HCT116 (cell line): Measurements from ENCODE around the gene ZNG1A. TPM values are rescaled to one million over a fixed set of nuclear protein-coding genes. Genes with fewer than 3 reads are reported as not detected.
"Not testable (repeated sequence)": the region's sequence is repeated elsewhere in the genome, so short reads cannot be mapped to it uniquely, and the experiment has no call there.

Experiments used
- ATAC-seq: fragments of 200-7000 bp; cut with Tn5 transposase; 2 replicates; pipeline ENCODE4 v1.9.1; 2020; ENCODE audit warnings: mild to moderate bottlenecking, moderate library complexity
- Bru-seq: library from RNA; stranded (reverse); fragments of 400-500 nt; gene quantifications from one replicate; lab custom pipeline; 2021; lab: Mats Ljungman, UMichigan
- BruChase-seq, 2 experiments: library from RNA; stranded (reverse); fragments of 400-500 nt; gene quantifications; one replicate each; lab custom pipeline; 2021; lab: Mats Ljungman, UMichigan
- BruUV-seq: library from RNA; stranded (reverse); fragments of 400-500 nt; replicated peaks from 2 replicates; lab custom pipeline; 2021; lab: Mats Ljungman, UMichigan
- CTCF ChIA-PET: fragments of 300-600 bp; sonication (Branson Sonifier 250); formaldehyde crosslinking; loops from one replicate; lab custom pipeline; 2021; ENCODE audit warnings: antibody characterized with exemption; lab: Charles Lee
- POLR2A ChIA-PET: fragments of 300-600, 350-600 bp; sonication (Branson Sonifier 250); formaldehyde crosslinking; loops from one replicate; lab custom pipeline; 2021; ENCODE audit warnings: antibody characterized with exemption; lab: Charles Lee
- RAD21 ChIA-PET, 2 experiments: fragments of 300-600 bp; sonication (Branson Sonifier 250); formaldehyde crosslinking; loops; one replicate each; lab custom pipeline; 2023; ENCODE audit warnings: low total read pairs in 2 of 2; ENCODE audit not compliant: uncharacterized antibody in 2 of 2, unreplicated experiment in 2 of 2, low non-redundant PET in 1 of 2; lab: Charles Lee
- DNase-seq: peaks from one replicate; pipeline ENCODE4 v3.0.0-alpha.2; 2010; ENCODE audit warnings: low read depth, low spot score
- H2AFZ ChIP-seq: fragments of 200-600 bp; shearing (Covaris generic), sonication (generic); 2 replicates; pipeline ENCODE4 v1.6.1; 2017; ENCODE audit warnings: low read depth, mixed run types, mixed read lengths, antibody characterized with exemption, low read length; ENCODE audit not compliant: poor library complexity, severe bottlenecking
- H3K27ac ChIP-seq: 2 replicates; pipeline ENCODE4 v1.5.1; 2012; ENCODE audit warnings: low read depth, low read length
- H3K27me3 ChIP-seq: fragments of 200-600 bp; sonication (generic); 2 replicates; pipeline ENCODE4 v1.6.1; 2016; ENCODE audit warnings: mixed run types, low read length, mixed read lengths; ENCODE audit not compliant: insufficient read depth
- H3K36me3 ChIP-seq, 2 experiments: fragments of 200-500 bp in 1 of 2; fragments of 200-600 bp in 1 of 2; sonication (Bioruptor generic) in 1 of 2; sonication (generic) in 1 of 2; 2 replicates each; pipeline versions ENCODE4 v1.5.1 to v1.6.1; 2014 to 2016; ENCODE audit warnings: low read length in 2 of 2, inconsistent platforms in 1 of 2, mixed read lengths in 1 of 2, mixed run types in 1 of 2; ENCODE audit not compliant: insufficient read depth in 2 of 2, control insufficient read depth in 1 of 2
- H3K4me1 ChIP-seq, 2 experiments: fragments of 200-600 bp in 1 of 2; sonication (generic) in 1 of 2; 2 replicates each; pipeline versions ENCODE4 v1.5.1 to v1.6.1; 2012 to 2017; ENCODE audit warnings: low read length in 2 of 2, inconsistent platforms in 1 of 2, mild to moderate bottlenecking in 1 of 2, mixed read lengths in 1 of 2, mixed run types in 1 of 2, moderate library complexity in 1 of 2; ENCODE audit not compliant: insufficient read depth in 2 of 2, control insufficient read depth in 1 of 2
- H3K4me2 ChIP-seq: fragments of 200-600 bp; sonication (generic); 2 replicates; pipeline ENCODE4 v1.6.1; 2017; ENCODE audit warnings: mixed run types, low read length, mixed read lengths
- H3K4me3 ChIP-seq, 2 experiments: fragments of 200-600 bp in 1 of 2; sonication (generic) in 1 of 2; replicated peaks in 1 of 2; 2 replicates each; pipeline ENCODE4 v1.5.1; 2011 to 2016; ENCODE audit warnings: low read length in 2 of 2, control low read depth in 1 of 2, low read depth in 1 of 2, mild to moderate bottlenecking in 1 of 2, mixed read lengths in 1 of 2, mixed run types in 1 of 2
- H3K79me2 ChIP-seq: fragments of 200-600 bp; sonication (generic); 2 replicates; pipeline ENCODE4 v1.6.1; 2017; ENCODE audit warnings: mild to moderate bottlenecking, mixed run types, low read length, moderate library complexity, mixed read lengths; ENCODE audit not compliant: insufficient read depth
- H3K9ac ChIP-seq: fragments of 200-600 bp; sonication (generic); 2 replicates; pipeline ENCODE4 v1.6.1; 2016; ENCODE audit warnings: low read length, mixed read lengths
- H3K9me2 ChIP-seq: fragments of 200-600 bp; sonication (generic), shearing (Covaris generic); 2 replicates; pipeline ENCODE4 v1.6.1; 2017; ENCODE audit warnings: mixed run types, mild to moderate bottlenecking, moderate library complexity; ENCODE audit not compliant: insufficient read depth
- H3K9me3 ChIP-seq, 2 experiments: fragments of 200-500 bp in 1 of 2; fragments of 200-600 bp in 1 of 2; sonication (Bioruptor generic) in 1 of 2; sonication (generic) in 1 of 2; 2 replicates each; pipeline ENCODE4 v1.6.1; 2014 to 2017; ENCODE audit warnings: low read length in 2 of 2, mixed read lengths in 2 of 2, inconsistent platforms in 1 of 2, low read depth in 1 of 2, mild to moderate bottlenecking in 1 of 2, mixed run types in 1 of 2, moderate library complexity in 1 of 2; ENCODE audit not compliant: control insufficient read depth in 1 of 2, insufficient read depth in 1 of 2
- H4K20me1 ChIP-seq: fragments of 200-600 bp; sonication (generic), shearing (Covaris generic); 2 replicates; pipeline ENCODE4 v1.6.1; 2017; ENCODE audit warnings: mixed run types, mild to moderate bottlenecking, moderate library complexity; ENCODE audit not compliant: insufficient read depth
- EGR1 ChIP-seq: IDR thresholded peaks from 2 replicates; pipeline ENCODE4 v1.6.1; 2012; ENCODE audit warnings: low read depth
- ELF1 ChIP-seq: IDR thresholded peaks from 2 replicates; pipeline ENCODE4 v1.6.1; 2012; ENCODE audit warnings: low read depth, borderline replicate concordance
- EZH2 ChIP-seq: fragments of 200-600 bp; sonication (generic); IDR thresholded peaks from 2 replicates; pipeline ENCODE4 v1.6.1; 2017; ENCODE audit warnings: antibody characterized with exemption, mixed run types
- FOSL1 ChIP-seq: IDR thresholded peaks from 2 replicates; pipeline ENCODE4 v1.6.1; 2012; ENCODE audit warnings: low read depth
- JUND ChIP-seq: IDR thresholded peaks from 2 replicates; pipeline ENCODE4 v1.6.1; 2012
- POLR2A ChIP-seq: IDR thresholded peaks from 2 replicates; pipeline ENCODE4 v1.7.0; 2011; ENCODE audit warnings: borderline replicate concordance; ENCODE audit not compliant: insufficient read depth, insufficient read length; ENCODE audit errors: extremely low read depth
- SIN3A ChIP-seq: IDR thresholded peaks from 2 replicates; pipeline ENCODE4 v1.6.1; 2012; ENCODE audit warnings: low read depth
- SP1 ChIP-seq: IDR thresholded peaks from 2 replicates; pipeline ENCODE4 v1.6.1; 2012; ENCODE audit warnings: low read depth
- intact Hi-C: fragments of 100-400 bp; cut with micrococcal nuclease; formaldehyde crosslinking; loops from 2 replicates; pipeline ENCODE4 v1.10.0; 2022
- long read RNA-seq: library from polyadenylated mRNA; unstranded; transcript quantifications from one replicate; pipeline ENCODE4 v2.0.0, GENCODE V29; 2021; ENCODE audit not compliant: unreplicated experiment
- polyA plus RNA-seq: library from polyadenylated mRNA; unstranded; fragments of >200 nt; gene quantifications from 2 replicates; pipeline ENCODE4 v1.2.1, GENCODE V29; 2012; ENCODE audit warnings: missing spikeins
- total RNA-seq: library from RNA; stranded (reverse); gene quantifications from one replicate; pipeline ENCODE4 v1.2.1, GENCODE V29; 2021; ENCODE audit not compliant: unreplicated experiment
- TF ChIP-seq, protein P1 (sequence below): IDR thresholded peaks from 2 replicates; pipeline ENCODE4 v1.6.1; 2011; ENCODE audit warnings: mild to moderate bottlenecking, low read length, moderate library complexity; ENCODE audit not compliant: insufficient replicate concordance; ENCODE audit errors: extremely low read depth
- TF ChIP-seq, protein P2 (sequence below): IDR thresholded peaks from 2 replicates; pipeline ENCODE4 v1.6.1; 2012; ENCODE audit warnings: low read depth
- TF ChIP-seq, protein P3 (sequence below): IDR thresholded peaks from 2 replicates; pipeline ENCODE4 v1.6.1; 2012

Gene ZNG1A
- total RNA-seq (48.5 TPM), Bru-seq, nascent RNA (percentile 83 among the genes with signal in this experiment), BruChase-seq, experiment 1, labeled RNA remaining after a 6-hour chase (percentile 76 among the genes with signal in this experiment), BruChase-seq, experiment 2, labeled RNA remaining after a 2-hour chase (percentile 80 among the genes with signal in this experiment)
- polyA plus RNA-seq, result 26.3 and 30.9 TPM in 2 replicates
- long read RNA-seq, transcript CBWD1-207 (14 exons, 1,241 nt), result minor isoform, 12 of 163 reads
- long read RNA-seq, transcript CBWD1-206 (3 exons, 1,731 nt), result minor isoform, 11 of 163 reads
- long read RNA-seq, transcript CBWD1-201 (16 exons, 1,771 nt), result minor isoform, 12 of 163 reads
- long read RNA-seq, transcript CBWD1-202 (15 exons, 1,706 nt), result major isoform, 89 of 163 reads
- long read RNA-seq, partial matches to known transcripts, result 6 of 163 reads
- long read RNA-seq, other reads (novel, unspliced or antisense), result 27 of 163 reads

- peak; percentile 69 for DNase-seq
- POLR2A ChIA-PET, H3K4me1 ChIP-seq, H3K36me3 ChIP-seq, H3K79me2 ChIP-seq, ATAC-seq, H2AFZ ChIP-seq, H4K20me1 ChIP-seq, CTCF ChIA-PET, BruUV-seq, intact Hi-C loops, H3K9me3 ChIP-seq, H3K27ac ChIP-seq, H3K27me3 ChIP-seq, H3K9me2 ChIP-seq, RAD21 ChIA-PET: not testable (repeated sequence)
- peak within 1 kb of the TSS; percentile 53 for H3K4me2 ChIP-seq
- H3K9ac ChIP-seq, result peak within 1 kb of the TSS; percentile 50
- peak within 1 kb of the TSS; percentile 45 to 52 for H3K4me3 ChIP-seq
Observed at GRCh38 chr9:178970-179383, at the start of gene ZNG1A. ZNG1A (minus strand) TSS chr9:179056; CDS start chr9:178969, 87 bp downstream.

GRCh38 chr9:227860-228259, 49.0 kb upstream of the ZNG1A start:
- ChIA-PET RAD21 (no interaction called here), CTCF (no interaction called here), POLR2A (no interaction called here)
- no peaks in the 10 kb centered on the region for H3K4me1 ChIP-seq
- H2AFZ ChIP-seq, result no peak overlapping the region
- no peaks in the 10 kb centered on the region for H3K36me3 ChIP-seq
- peaks cover 4% of the 10 kb centered on the region; the same call in 1 of the 2 replicates for H3K27me3 ChIP-seq
- no peak overlapping the region for H3K27ac ChIP-seq
- H3K9ac ChIP-seq, result no peak overlapping the region
- no TSS peak for BruUV-seq
- no peaks in the 10 kb centered on the region for H3K79me2 ChIP-seq
- DNase-seq, result no peak
- no peaks in the 10 kb centered on the region for H3K9me2 ChIP-seq
- ATAC-seq, result no peak
- intact Hi-C loops, result no loop called here
- H3K9me3 ChIP-seq, result no peaks in the 10 kb centered on the region
- TF ChIP-seq SIN3A (no peak), SP1 (no peak), FOSL1 (no peak), EGR1 (no peak), EZH2 (no peak), ELF1 (no peak), JUND (no peak), POLR2A (no peak)
- TF ChIP-seq, protein P1, sequence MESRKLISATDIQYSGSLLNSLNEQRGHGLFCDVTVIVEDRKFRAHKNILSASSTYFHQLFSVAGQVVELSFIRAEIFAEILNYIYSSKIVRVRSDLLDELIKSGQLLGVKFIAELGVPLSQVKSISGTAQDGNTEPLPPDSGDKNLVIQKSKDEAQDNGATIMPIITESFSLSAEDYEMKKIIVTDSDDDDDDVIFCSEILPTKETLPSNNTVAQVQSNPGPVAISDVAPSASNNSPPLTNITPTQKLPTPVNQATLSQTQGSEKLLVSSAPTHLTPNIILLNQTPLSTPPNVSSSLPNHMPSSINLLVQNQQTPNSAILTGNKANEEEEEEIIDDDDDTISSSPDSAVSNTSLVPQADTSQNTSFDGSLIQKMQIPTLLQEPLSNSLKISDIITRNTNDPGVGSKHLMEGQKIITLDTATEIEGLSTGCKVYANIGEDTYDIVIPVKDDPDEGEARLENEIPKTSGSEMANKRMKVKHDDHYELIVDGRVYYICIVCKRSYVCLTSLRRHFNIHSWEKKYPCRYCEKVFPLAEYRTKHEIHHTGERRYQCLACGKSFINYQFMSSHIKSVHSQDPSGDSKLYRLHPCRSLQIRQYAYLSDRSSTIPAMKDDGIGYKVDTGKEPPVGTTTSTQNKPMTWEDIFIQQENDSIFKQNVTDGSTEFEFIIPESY, result no peak
- TF ChIP-seq, protein P2, sequence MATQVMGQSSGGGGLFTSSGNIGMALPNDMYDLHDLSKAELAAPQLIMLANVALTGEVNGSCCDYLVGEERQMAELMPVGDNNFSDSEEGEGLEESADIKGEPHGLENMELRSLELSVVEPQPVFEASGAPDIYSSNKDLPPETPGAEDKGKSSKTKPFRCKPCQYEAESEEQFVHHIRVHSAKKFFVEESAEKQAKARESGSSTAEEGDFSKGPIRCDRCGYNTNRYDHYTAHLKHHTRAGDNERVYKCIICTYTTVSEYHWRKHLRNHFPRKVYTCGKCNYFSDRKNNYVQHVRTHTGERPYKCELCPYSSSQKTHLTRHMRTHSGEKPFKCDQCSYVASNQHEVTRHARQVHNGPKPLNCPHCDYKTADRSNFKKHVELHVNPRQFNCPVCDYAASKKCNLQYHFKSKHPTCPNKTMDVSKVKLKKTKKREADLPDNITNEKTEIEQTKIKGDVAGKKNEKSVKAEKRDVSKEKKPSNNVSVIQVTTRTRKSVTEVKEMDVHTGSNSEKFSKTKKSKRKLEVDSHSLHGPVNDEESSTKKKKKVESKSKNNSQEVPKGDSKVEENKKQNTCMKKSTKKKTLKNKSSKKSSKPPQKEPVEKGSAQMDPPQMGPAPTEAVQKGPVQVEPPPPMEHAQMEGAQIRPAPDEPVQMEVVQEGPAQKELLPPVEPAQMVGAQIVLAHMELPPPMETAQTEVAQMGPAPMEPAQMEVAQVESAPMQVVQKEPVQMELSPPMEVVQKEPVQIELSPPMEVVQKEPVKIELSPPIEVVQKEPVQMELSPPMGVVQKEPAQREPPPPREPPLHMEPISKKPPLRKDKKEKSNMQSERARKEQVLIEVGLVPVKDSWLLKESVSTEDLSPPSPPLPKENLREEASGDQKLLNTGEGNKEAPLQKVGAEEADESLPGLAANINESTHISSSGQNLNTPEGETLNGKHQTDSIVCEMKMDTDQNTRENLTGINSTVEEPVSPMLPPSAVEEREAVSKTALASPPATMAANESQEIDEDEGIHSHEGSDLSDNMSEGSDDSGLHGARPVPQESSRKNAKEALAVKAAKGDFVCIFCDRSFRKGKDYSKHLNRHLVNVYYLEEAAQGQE, result no peak
- TF ChIP-seq, protein P3, sequence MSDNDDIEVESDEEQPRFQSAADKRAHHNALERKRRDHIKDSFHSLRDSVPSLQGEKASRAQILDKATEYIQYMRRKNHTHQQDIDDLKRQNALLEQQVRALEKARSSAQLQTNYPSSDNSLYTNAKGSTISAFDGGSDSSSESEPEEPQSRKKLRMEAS, result no peak
- H3K4me3 ChIP-seq, result no peak overlapping the region
- no peak overlapping the region for H3K4me2 ChIP-seq
- no peaks in the 10 kb centered on the region for H4K20me1 ChIP-seq
